Occipital lobe (tissue), 2 donors: ENCODE results near the gene DEGS2. TPM values are rescaled to one million over a fixed set of nuclear protein-coding genes. Genes with fewer than 3 reads are reported as not detected.

ENCODE experiments used
- small RNA-seq: library from RNA; depleted of rRNA; stranded (forward); fragments of <200 nt; gene quantifications from one replicate; pipeline ENCODE3, GENCODE V24; 2014
- total RNA-seq: library from RNA; depleted of rRNA; stranded (reverse); fragments of >200 nt; gene quantifications from one replicate; pipeline ENCODE4 v1.2.3, GENCODE V29; 2014

Gene DEGS2
- total RNA-seq, 1 donor from 2014 or later: 1.4 TPM

Small RNA genes lying within 50 kb of the gene (small RNA-seq; reads per million reads assigned to genes)
- 2.6 reads per million, percentile 86 among the genes with 10 or more reads in this experiment for gene MIR151B
- 125 reads per million, percentile 96 among the genes with 10 or more reads in this experiment for gene MIR342

Other genes starting within 250 kb of the DEGS2 start
- gene EVL, start 94.2 kb downstream of the DEGS2 start, total RNA-seq: 76.1 TPM
- 60.2 TPM for gene YY1, start 79.5 kb upstream of the DEGS2 start, total RNA-seq
- 41.8 TPM for gene SLC25A29, start 146.8 kb upstream of the DEGS2 start, total RNA-seq
- gene SLC25A47, start 163.7 kb upstream of the DEGS2 start, total RNA-seq: not detected
- 16.5 TPM for gene WDR25, start 216.8 kb upstream of the DEGS2 start, total RNA-seq